H1 (cell line): Measurements from ENCODE around the gene PROKR1. TPM values are rescaled to one million over a fixed set of nuclear protein-coding genes. Genes with fewer than 3 reads are reported as not detected.

Source experiments
- CHD7 ChIP-seq: fragments of 300-600 bp; sonication (generic); IDR thresholded peaks from 2 replicates; pipeline ENCODE4 v1.7.1; 2012; ENCODE audit warnings: low read length, moderate library complexity, mild to moderate bottlenecking, inconsistent platforms; ENCODE audit not compliant: insufficient replicate concordance
- EGR1 ChIP-seq: IDR thresholded peaks from 2 replicates; pipeline ENCODE4 v1.6.1; 2011; ENCODE audit warnings: low read depth, low read length, borderline replicate concordance
- JUN ChIP-seq: IDR thresholded peaks from 2 replicates; pipeline ENCODE4 v1.6.1; 2011; ENCODE audit warnings: low read depth, mild to moderate bottlenecking, improper control_type of control experiment, low read length
- POU5F1 ChIP-seq: IDR thresholded peaks from 2 replicates; pipeline ENCODE4 v1.6.1; 2011; ENCODE audit warnings: low read depth, mild to moderate bottlenecking, low read length, moderate library complexity
- polyA plus RNA-seq, 7 experiments: library from polyadenylated mRNA; depleted of rRNA in 3 of 7; stranded (reverse) in 5 of 7; unstranded in 2 of 7; fragments of >200 nt in 5 of 7; fragments of 200-250 nt in 2 of 7; gene quantifications; 1 replicate in 5 of 7; 2 replicates in 1 of 7; 4 replicates in 1 of 7; pipeline versions ENCODE4 v1.2.1 to v1.2.3, GENCODE V29; 2011 to 2013; ENCODE audit warnings: missing spikeins in 2 of 7, mixed read lengths in 2 of 7
- total RNA-seq: library from RNA; stranded (reverse); fragmentation: NEBNext Ultra II Directional; extraction: Animal tissue kit (Norgen Biotek cat#: 25700); gene quantifications from 2 replicates; pipeline ENCODE4 v1.2.1, GENCODE V29; 2021

The PROKR1 gene
- total and polyA plus RNA-seq, 2 of the 8 experiments (the other 6 are each of a cell fraction or from before 2014, with no cell fraction given) = 1.8 to 3.9 TPM

GRCh38 chr2:68650645-68651044 is 7.3 kb downstream of the PROKR1 start (continued):
- no peak for TF ChIP-seq EGR1
- TF ChIP-seq POU5F1 = no peak
- TF ChIP-seq CHD7 = no peak
- TF ChIP-seq JUN = no peak
